H1 (cell line): ENCODE results near the gene RPTOR. TPM values are rescaled to one million over a fixed set of nuclear protein-coding genes. Genes with fewer than 3 reads are reported as not detected.

Source experiments
- CEBPB ChIP-seq: IDR thresholded peaks from 2 replicates; pipeline ENCODE4 v1.6.1; 2012; ENCODE audit warnings: low read depth, low read length
- CHD2 ChIP-seq: IDR thresholded peaks from 2 replicates; pipeline ENCODE4 v1.6.1; 2012; ENCODE audit warnings: low read length, improper control_type of control experiment
- HDAC2 ChIP-seq, 2 experiments: fragments of 300-600 bp in 1 of 2; sonication (generic) in 1 of 2; IDR thresholded peaks; 2 replicates each; pipeline ENCODE4 v1.6.1; 2011 to 2012; ENCODE audit warnings: low read depth in 2 of 2, low read length in 2 of 2, mild to moderate bottlenecking in 2 of 2, moderate library complexity in 2 of 2, borderline replicate concordance in 1 of 2, inconsistent platforms in 1 of 2
- KDM4A ChIP-seq: IDR thresholded peaks from one replicate; pipeline ENCODE4 v1.7.1; 2012; ENCODE audit warnings: low read depth, mild to moderate bottlenecking, moderate library complexity, low read length, inconsistent platforms; ENCODE audit not compliant: severe bottlenecking
- RBBP5 ChIP-seq: IDR thresholded peaks from 2 replicates; pipeline ENCODE4 v1.7.1; 2012; ENCODE audit warnings: low read depth, mild to moderate bottlenecking, inconsistent platforms, low read length, moderate library complexity, borderline replicate concordance
- RNF2 ChIP-seq: fragments of 200-900, 300-1000 bp; sonication (generic); IDR thresholded peaks from 2 replicates; pipeline ENCODE4 v1.7.1; 2016; ENCODE audit warnings: borderline replicate concordance, low read depth, mild to moderate bottlenecking, antibody characterized with exemption, low read length; ENCODE audit not compliant: poor library complexity, severe bottlenecking; ENCODE audit errors: missing control alignments
- SIN3A ChIP-seq, 2 experiments: IDR thresholded peaks in 1 of 2; conservative IDR thresholded peaks in 1 of 2; 2 replicates each; pipeline ENCODE4 v1.6.1; 2011 to 2012; ENCODE audit warnings: low read length in 2 of 2, improper control_type of control experiment in 1 of 2, low read depth in 1 of 2, mild to moderate bottlenecking in 1 of 2
- SRF ChIP-seq: IDR thresholded peaks from 2 replicates; pipeline ENCODE4 v1.6.1; 2011; ENCODE audit warnings: mild to moderate bottlenecking, low read depth, low read length, moderate library complexity
- polyA plus RNA-seq, 7 experiments: library from polyadenylated mRNA; depleted of rRNA in 3 of 7; stranded (reverse) in 5 of 7; unstranded in 2 of 7; fragments of >200 nt in 5 of 7; fragments of 200-250 nt in 2 of 7; gene quantifications; 1 replicate in 5 of 7; 2 replicates in 1 of 7; 4 replicates in 1 of 7; pipeline versions ENCODE4 v1.2.1 to v1.2.3, GENCODE V29; 2011 to 2013; ENCODE audit warnings: missing spikeins in 2 of 7, mixed read lengths in 2 of 7
- total RNA-seq: library from RNA; stranded (reverse); fragmentation: NEBNext Ultra II Directional; extraction: Animal tissue kit (Norgen Biotek cat#: 25700); gene quantifications from 2 replicates; pipeline ENCODE4 v1.2.1, GENCODE V29; 2021
- TF ChIP-seq, protein P1 (sequence below): fragments of 300-600 bp; sonication (generic); IDR thresholded peaks from 2 replicates; pipeline ENCODE4 v1.7.1; 2012; ENCODE audit warnings: low read length, moderate library complexity, mild to moderate bottlenecking, inconsistent platforms; ENCODE audit not compliant: insufficient replicate concordance

RPTOR gene
- total and polyA plus RNA-seq, 2 of the 8 experiments (the other 6 are each of a cell fraction or from before 2014, with no cell fraction given): 6.9 to 28.7 TPM

GRCh38 chr17:80944326-80944725, 399.7 kb downstream of the RPTOR start (continued):
- TF ChIP-seq, protein P1, sequence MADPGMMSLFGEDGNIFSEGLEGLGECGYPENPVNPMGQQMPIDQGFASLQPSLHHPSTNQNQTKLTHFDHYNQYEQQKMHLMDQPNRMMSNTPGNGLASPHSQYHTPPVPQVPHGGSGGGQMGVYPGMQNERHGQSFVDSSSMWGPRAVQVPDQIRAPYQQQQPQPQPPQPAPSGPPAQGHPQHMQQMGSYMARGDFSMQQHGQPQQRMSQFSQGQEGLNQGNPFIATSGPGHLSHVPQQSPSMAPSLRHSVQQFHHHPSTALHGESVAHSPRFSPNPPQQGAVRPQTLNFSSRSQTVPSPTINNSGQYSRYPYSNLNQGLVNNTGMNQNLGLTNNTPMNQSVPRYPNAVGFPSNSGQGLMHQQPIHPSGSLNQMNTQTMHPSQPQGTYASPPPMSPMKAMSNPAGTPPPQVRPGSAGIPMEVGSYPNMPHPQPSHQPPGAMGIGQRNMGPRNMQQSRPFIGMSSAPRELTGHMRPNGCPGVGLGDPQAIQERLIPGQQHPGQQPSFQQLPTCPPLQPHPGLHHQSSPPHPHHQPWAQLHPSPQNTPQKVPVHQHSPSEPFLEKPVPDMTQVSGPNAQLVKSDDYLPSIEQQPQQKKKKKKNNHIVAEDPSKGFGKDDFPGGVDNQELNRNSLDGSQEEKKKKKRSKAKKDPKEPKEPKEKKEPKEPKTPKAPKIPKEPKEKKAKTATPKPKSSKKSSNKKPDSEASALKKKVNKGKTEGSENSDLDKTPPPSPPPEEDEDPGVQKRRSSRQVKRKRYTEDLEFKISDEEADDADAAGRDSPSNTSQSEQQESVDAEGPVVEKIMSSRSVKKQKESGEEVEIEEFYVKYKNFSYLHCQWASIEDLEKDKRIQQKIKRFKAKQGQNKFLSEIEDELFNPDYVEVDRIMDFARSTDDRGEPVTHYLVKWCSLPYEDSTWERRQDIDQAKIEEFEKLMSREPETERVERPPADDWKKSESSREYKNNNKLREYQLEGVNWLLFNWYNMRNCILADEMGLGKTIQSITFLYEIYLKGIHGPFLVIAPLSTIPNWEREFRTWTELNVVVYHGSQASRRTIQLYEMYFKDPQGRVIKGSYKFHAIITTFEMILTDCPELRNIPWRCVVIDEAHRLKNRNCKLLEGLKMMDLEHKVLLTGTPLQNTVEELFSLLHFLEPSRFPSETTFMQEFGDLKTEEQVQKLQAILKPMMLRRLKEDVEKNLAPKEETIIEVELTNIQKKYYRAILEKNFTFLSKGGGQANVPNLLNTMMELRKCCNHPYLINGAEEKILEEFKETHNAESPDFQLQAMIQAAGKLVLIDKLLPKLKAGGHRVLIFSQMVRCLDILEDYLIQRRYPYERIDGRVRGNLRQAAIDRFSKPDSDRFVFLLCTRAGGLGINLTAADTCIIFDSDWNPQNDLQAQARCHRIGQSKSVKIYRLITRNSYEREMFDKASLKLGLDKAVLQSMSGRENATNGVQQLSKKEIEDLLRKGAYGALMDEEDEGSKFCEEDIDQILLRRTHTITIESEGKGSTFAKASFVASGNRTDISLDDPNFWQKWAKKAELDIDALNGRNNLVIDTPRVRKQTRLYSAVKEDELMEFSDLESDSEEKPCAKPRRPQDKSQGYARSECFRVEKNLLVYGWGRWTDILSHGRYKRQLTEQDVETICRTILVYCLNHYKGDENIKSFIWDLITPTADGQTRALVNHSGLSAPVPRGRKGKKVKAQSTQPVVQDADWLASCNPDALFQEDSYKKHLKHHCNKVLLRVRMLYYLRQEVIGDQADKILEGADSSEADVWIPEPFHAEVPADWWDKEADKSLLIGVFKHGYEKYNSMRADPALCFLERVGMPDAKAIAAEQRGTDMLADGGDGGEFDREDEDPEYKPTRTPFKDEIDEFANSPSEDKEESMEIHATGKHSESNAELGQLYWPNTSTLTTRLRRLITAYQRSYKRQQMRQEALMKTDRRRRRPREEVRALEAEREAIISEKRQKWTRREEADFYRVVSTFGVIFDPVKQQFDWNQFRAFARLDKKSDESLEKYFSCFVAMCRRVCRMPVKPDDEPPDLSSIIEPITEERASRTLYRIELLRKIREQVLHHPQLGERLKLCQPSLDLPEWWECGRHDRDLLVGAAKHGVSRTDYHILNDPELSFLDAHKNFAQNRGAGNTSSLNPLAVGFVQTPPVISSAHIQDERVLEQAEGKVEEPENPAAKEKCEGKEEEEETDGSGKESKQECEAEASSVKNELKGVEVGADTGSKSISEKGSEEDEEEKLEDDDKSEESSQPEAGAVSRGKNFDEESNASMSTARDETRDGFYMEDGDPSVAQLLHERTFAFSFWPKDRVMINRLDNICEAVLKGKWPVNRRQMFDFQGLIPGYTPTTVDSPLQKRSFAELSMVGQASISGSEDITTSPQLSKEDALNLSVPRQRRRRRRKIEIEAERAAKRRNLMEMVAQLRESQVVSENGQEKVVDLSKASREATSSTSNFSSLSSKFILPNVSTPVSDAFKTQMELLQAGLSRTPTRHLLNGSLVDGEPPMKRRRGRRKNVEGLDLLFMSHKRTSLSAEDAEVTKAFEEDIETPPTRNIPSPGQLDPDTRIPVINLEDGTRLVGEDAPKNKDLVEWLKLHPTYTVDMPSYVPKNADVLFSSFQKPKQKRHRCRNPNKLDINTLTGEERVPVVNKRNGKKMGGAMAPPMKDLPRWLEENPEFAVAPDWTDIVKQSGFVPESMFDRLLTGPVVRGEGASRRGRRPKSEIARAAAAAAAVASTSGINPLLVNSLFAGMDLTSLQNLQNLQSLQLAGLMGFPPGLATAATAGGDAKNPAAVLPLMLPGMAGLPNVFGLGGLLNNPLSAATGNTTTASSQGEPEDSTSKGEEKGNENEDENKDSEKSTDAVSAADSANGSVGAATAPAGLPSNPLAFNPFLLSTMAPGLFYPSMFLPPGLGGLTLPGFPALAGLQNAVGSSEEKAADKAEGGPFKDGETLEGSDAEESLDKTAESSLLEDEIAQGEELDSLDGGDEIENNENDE: no peak
- TF ChIP-seq SIN3A (conservative IDR thresholded peaks at IDR 0.05 in 1 of 2, IDR thresholded peaks at IDR 0.05 in 1 of 2; ENCODE audit: low read depth in 1 of 2, low read length in 2 of 2) (no peak), HDAC2 (IDR thresholded peaks at IDR 0.05; ENCODE audit: borderline replicate concordance in 1 of 2, low read depth in 2 of 2, low read length in 2 of 2) (no peak), SRF (no peak), CEBPB (no peak), RNF2 (no peak), RBBP5 (no peak), CHD2 (no peak), KDM4A (no peak)
